Activated CD4-positive, alpha-beta memory T cell treated with anti-CD3 and anti-CD28 coated beads, Interleukin-2, amount 10 ng/mL, durations not matched to agents 7 days and 5 days (primary cell): ENCODE data around the gene LOXL1. TPM values are rescaled to one million over a fixed set of nuclear protein-coding genes. Genes with fewer than 3 reads are reported as not detected.

Experiments used
- CTCF ChIA-PET: fragments of 350-600 bp; sonication (Branson Sonifier 250); formaldehyde crosslinking; loops from one replicate; lab custom pipeline; 2021; ENCODE audit warnings: antibody characterized with exemption, inconsistent platforms; lab: Charles Lee
- POLR2A ChIA-PET: fragments of 350-600 bp; sonication (Branson Sonifier 250); formaldehyde crosslinking; loops from one replicate; lab custom pipeline; 2021; ENCODE audit warnings: antibody characterized with exemption; lab: Charles Lee
- DNase-seq: peaks from one replicate; pipeline ENCODE4 v3.0.0-alpha.2; 2020
- H3K27ac Mint-ChIP-seq: one replicate; pipeline ENCODE4 v1.8.0; 2021; ENCODE audit warnings: mild to moderate bottlenecking, mixed read lengths
- H3K27me3 Mint-ChIP-seq: one replicate; pipeline ENCODE4 v1.8.0; 2021; ENCODE audit warnings: mixed read lengths
- H3K36me3 Mint-ChIP-seq: one replicate; pipeline ENCODE4 v1.8.0; 2021; ENCODE audit warnings: low read depth, mixed read lengths
- H3K4me1 Mint-ChIP-seq: one replicate; pipeline ENCODE4 v1.8.0; 2021; ENCODE audit warnings: mixed read lengths
- H3K4me3 Mint-ChIP-seq: one replicate; pipeline ENCODE4 v1.8.0; 2021; ENCODE audit warnings: mild to moderate bottlenecking, mixed read lengths
- H3K9me3 Mint-ChIP-seq: one replicate; pipeline ENCODE4 v1.8.0; 2021; ENCODE audit warnings: mixed read lengths
- total RNA-seq, 2 experiments: library from RNA; stranded (reverse); gene quantifications; one replicate each; pipeline ENCODE4 v1.2.3, GENCODE V29; 2021

LOXL1 gene
- total RNA-seq, 2 experiments from 2014 or later, result 9.1 to 10.9 TPM

- ChIA-PET CTCF (interaction anchor here (1.0 kb wide), 1 partner anchor 14 kb away, joined by 3 read pairs; no protein-coding TSS in a partner anchor), POLR2A (no interaction called here)
- no peaks in the 10 kb centered on the region for H3K36me3 Mint-ChIP-seq
- H3K27ac Mint-ChIP-seq, result no peak overlapping the region
- H3K4me3 Mint-ChIP-seq, result no peak overlapping the region
- H3K4me1 Mint-ChIP-seq, result peaks cover 23% of the 10 kb centered on the region
- H3K27me3 Mint-ChIP-seq, result no peaks in the 10 kb centered on the region
- no peak for DNase-seq
- H3K9me3 Mint-ChIP-seq, result no peaks in the 10 kb centered on the region
Measured at GRCh38 chr15:73946795-73947370, 20.6 kb downstream of the LOXL1 start.

GRCh38 chr15:73947651-73948050 lies 21.4 kb downstream of the LOXL1 start:
- no peaks in the 10 kb centered on the region for H3K36me3 Mint-ChIP-seq
- no peak overlapping the region for H3K4me3 Mint-ChIP-seq
- H3K27ac Mint-ChIP-seq, result no peak overlapping the region
- H3K27me3 Mint-ChIP-seq, result no peaks in the 10 kb centered on the region
- CTCF ChIA-PET, result no interaction called here
- peaks cover 20% of the 10 kb centered on the region for H3K4me1 Mint-ChIP-seq
- DNase-seq, result no peak
- H3K9me3 Mint-ChIP-seq, result no peaks in the 10 kb centered on the region
- POLR2A ChIA-PET, result no interaction called here

- Mint-ChIP-seq H3K27ac (no peak overlapping the region), H3K27me3 (no peaks in the 10 kb centered on the region), H3K36me3 (no peaks in the 10 kb centered on the region), H3K4me1 (peaks cover 17% of the 10 kb centered on the region), H3K4me3 (no peak overlapping the region), H3K9me3 (no peaks in the 10 kb centered on the region)
- CTCF ChIA-PET, result interaction anchor here (1.2 to 2.7 kb wide), 4 partner anchors 11 to 25 kb away, joined by 7 to 21 read pairs (median 8); no protein-coding TSS in a partner anchor
- POLR2A ChIA-PET, result interaction anchor here (0.8 to 2.0 kb wide), 3 partner anchors 11 to 20 kb away, joined by 3 to 5 read pairs (median 4); no protein-coding TSS in a partner anchor
- DNase-seq, result no peak
Measured at GRCh38 chr15:73948396-73948795, 22.1 kb downstream of the LOXL1 start.

DNA sequence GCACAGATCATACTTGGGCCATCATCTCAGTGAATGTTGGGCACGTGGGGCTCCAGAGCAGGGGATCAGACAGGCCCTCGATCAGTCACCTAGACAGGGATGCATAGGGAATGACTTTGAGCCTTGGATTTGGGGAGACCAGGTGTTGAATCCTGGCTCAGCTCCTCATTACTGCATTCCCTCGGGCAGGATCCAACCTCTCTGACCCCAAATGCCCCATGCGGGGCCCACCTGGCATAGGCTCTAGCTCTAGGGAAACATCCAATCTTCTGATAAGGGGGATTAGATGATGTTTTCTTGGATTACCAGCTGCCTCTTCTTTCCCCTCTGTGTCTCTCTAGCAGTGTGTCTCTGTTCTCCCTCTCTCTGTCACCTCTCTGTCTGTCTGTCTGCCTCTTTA lies 22.7 kb downstream of the LOXL1 start:
- no peak for DNase-seq
- Mint-ChIP-seq H3K9me3 (no peaks in the 10 kb centered on the region), H3K27ac (no peak overlapping the region), H3K4me1 (peaks cover 17% of the 10 kb centered on the region), H3K27me3 (no peaks in the 10 kb centered on the region), H3K36me3 (no peaks in the 10 kb centered on the region), H3K4me3 (no peak overlapping the region)
- POLR2A ChIA-PET, result interaction anchor here (0.8 to 2.0 kb wide), 3 partner anchors 11 to 21 kb away, joined by 3 to 5 read pairs (median 4); no protein-coding TSS in a partner anchor
- CTCF ChIA-PET, result interaction anchor here (1.2 to 2.7 kb wide), 5 partner anchors 11 to 24 kb away, joined by 7 to 21 read pairs (median 8); no protein-coding TSS in a partner anchor

- no peaks in the 10 kb centered on the region for H3K9me3 Mint-ChIP-seq
- H3K27ac Mint-ChIP-seq, result no peak overlapping the region
- DNase-seq, result no peak
- ChIA-PET POLR2A (interaction anchor here (1.2 to 2.0 kb wide), 3 partner anchors 10 to 21 kb away, joined by 4 to 5 read pairs (median 4); no protein-coding TSS in a partner anchor), CTCF (interaction anchor here (0.9 to 3.1 kb wide), 9 partner anchors 10 to 75 kb away, joined by 3 to 21 read pairs (median 7); no protein-coding TSS in a partner anchor)
- H3K27me3 Mint-ChIP-seq, result no peaks in the 10 kb centered on the region
- no peaks in the 10 kb centered on the region for H3K36me3 Mint-ChIP-seq
- H3K4me1 Mint-ChIP-seq, result peaks cover 17% of the 10 kb centered on the region
- H3K4me3 Mint-ChIP-seq, result no peak overlapping the region
Measured at GRCh38 chr15:73949496-73949895, 23.2 kb downstream of the LOXL1 start.

- no peak for DNase-seq
- ChIA-PET CTCF (interaction anchor here (0.6 to 3.1 kb wide), 23 partner anchors 8 to 99 kb away, joined by 3 to 62 read pairs (median 7); partner anchors contain the start of genes LOXL1 and TBC1D21), POLR2A (interaction anchor here (0.8 to 1.2 kb wide), 3 partner anchors 9 to 15 kb away, joined by 4 to 5 read pairs (median 4); no protein-coding TSS in a partner anchor)
- H3K4me1 Mint-ChIP-seq, result peaks cover 17% of the 10 kb centered on the region
- H3K27me3 Mint-ChIP-seq, result no peaks in the 10 kb centered on the region
- no peak overlapping the region for H3K4me3 Mint-ChIP-seq
- H3K27ac Mint-ChIP-seq, result no peak overlapping the region
- H3K36me3 Mint-ChIP-seq, result no peaks in the 10 kb centered on the region
- H3K9me3 Mint-ChIP-seq, result no peaks in the 10 kb centered on the region
Measured at GRCh38 chr15:73950479-73950830, 24.2 kb downstream of the LOXL1 start.

- Mint-ChIP-seq H3K27me3 (no peaks in the 10 kb centered on the region), H3K4me3 (no peak overlapping the region), H3K9me3 (no peaks in the 10 kb centered on the region), H3K27ac (no peak overlapping the region), H3K4me1 (peaks cover 16% of the 10 kb centered on the region), H3K36me3 (no peaks in the 10 kb centered on the region)
- DNase-seq, result peak; percentile 79
- CTCF ChIA-PET, result interaction anchor here (0.6 to 3.1 kb wide), 23 partner anchors 8 to 357 kb away, joined by 3 to 62 read pairs (median 4); partner anchors contain the start of genes LOXL1 and TBC1D21
- POLR2A ChIA-PET, result interaction anchor here (0.8 to 1.0 kb wide), 2 partner anchors 13 to 15 kb away, joined by 4 to 5 read pairs; no protein-coding TSS in a partner anchor
Measured at GRCh38 chr15:73950831-73951561, 24.7 kb downstream of the LOXL1 start.

GRCh38 chr15:73951601-73952000 lies 25.3 kb downstream of the LOXL1 start:
- CTCF ChIA-PET, result interaction anchor here (0.7 to 3.1 kb wide), 21 partner anchors 9 to 98 kb away, joined by 3 to 62 read pairs (median 4); partner anchors contain the start of genes LOXL1 and TBC1D21
- Mint-ChIP-seq H3K27me3 (no peaks in the 10 kb centered on the region), H3K36me3 (no peaks in the 10 kb centered on the region), H3K4me3 (no peak overlapping the region), H3K4me1 (peaks cover 16% of the 10 kb centered on the region), H3K27ac (no peak overlapping the region), H3K9me3 (no peaks in the 10 kb centered on the region)
- DNase-seq, result no peak
- POLR2A ChIA-PET, result interaction anchor here (0.8 to 1.0 kb wide), 2 partner anchors 13 to 14 kb away, joined by 4 to 5 read pairs; no protein-coding TSS in a partner anchor

DNA sequence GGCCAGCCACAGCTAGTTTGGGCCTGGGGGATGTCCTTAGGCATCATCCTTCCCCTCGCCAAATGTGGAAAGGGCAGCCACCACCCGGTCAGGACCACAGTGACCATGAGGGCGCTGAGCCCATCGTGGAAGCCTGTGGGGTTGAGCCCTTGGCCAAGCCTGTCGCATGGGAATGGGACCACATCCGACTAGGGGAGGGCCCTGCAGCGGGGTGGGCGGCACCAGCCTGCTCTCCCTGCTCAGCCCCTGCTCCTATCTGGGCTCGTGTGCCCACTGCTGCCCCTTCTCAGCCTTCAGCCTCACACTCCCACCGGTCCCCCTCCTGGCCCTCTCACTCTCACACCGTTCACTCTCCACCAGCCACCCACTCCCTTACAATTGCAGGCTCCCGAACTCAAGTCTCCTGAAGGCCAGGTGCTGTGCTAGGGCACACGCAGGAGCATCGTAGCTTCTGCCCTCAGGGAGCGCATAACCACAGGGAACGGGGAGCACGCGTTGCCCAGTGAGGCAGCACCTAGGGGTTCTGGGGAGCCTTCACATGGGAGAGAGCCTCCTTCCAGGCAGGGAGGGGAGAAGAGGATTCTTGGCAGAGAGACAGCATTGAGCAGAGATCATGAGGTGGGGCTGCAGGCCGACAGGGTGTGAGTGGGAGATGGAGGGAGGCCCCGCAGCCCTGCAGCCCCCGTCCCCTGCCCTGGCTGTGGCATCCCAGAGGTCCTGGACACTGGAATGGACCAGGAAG lies 26.1 kb downstream of the LOXL1 start:
- Mint-ChIP-seq H3K9me3 (no peaks in the 10 kb centered on the region), H3K27me3 (no peaks in the 10 kb centered on the region), H3K36me3 (no peaks in the 10 kb centered on the region), H3K27ac (no peak overlapping the region), H3K4me1 (peaks cover 23% of the 10 kb centered on the region), H3K4me3 (no peak overlapping the region)
- no peak for DNase-seq
- ChIA-PET POLR2A (no interaction called here), CTCF (interaction anchor here (1.2 to 3.1 kb wide), 9 partner anchors 8 to 97 kb away, joined by 3 to 62 read pairs (median 12); no protein-coding TSS in a partner anchor)

GRCh38 chr15:73952913-73953750 lies 26.9 kb downstream of the LOXL1 start:
- Mint-ChIP-seq H3K4me1 (peaks cover 31% of the 10 kb centered on the region), H3K27ac (no peak overlapping the region), H3K4me3 (no peak overlapping the region), H3K36me3 (no peaks in the 10 kb centered on the region), H3K27me3 (no peaks in the 10 kb centered on the region), H3K9me3 (no peaks in the 10 kb centered on the region)
- DNase-seq, result no peak
- ChIA-PET CTCF (interaction anchor here (0.5 to 2.3 kb wide), 5 partner anchors 8 to 1725 kb away, joined by 3 to 12 read pairs (median 3); no protein-coding TSS in a partner anchor), POLR2A (no interaction called here)

DNA sequence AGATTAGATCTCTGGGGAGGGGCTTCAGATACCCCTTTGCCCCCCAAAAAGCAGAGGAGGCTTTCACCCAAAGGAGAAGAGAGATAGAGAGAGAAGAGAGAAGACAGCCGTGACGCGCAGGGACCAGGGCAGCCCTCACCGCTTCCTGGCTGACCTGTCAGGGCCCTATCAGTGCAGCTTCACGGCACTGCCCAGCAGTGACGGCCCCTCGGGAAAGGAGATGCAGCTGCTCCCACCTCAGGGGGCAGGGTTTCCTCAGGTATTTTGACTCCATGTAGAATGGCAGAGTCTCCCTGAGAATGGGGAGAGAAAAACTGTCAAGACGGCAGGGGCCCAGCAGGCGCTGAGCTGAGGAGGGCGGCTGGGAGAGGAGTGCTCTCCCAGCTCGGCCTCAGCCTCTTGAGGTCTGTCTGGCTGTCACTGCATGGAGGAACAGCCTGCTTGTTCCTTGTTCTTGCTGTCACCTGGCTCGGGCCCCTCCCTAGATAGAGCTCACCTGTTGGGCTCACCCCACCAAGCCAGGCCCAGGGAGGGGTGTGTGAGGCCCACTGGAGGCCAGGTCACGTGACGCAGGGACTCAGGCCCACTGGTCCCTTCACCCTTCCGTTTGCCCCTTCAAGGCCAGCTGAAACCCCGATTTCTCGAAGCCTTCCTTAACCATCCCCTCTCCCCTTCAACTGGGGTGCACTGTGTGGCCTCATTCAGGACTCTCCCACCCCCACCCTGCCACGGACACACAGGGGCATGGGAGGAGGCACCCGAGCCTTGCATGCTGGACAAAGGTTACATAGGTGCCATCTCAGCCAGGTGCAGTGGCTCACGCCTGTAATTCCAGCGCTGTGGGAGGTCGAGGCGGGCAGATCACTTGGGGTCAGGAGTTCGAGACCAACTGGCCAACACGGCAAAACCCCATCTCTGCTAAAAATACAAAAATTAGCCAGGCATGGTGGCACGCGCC lies 28.2 kb downstream of the LOXL1 start:
- Mint-ChIP-seq H3K4me3 (no peak overlapping the region), H3K4me1 (peaks cover 44% of the 10 kb centered on the region), H3K27me3 (no peaks in the 10 kb centered on the region), H3K9me3 (no peaks in the 10 kb centered on the region), H3K27ac (no peak overlapping the region), H3K36me3 (no peaks in the 10 kb centered on the region)
- POLR2A ChIA-PET, result no interaction called here
- CTCF ChIA-PET, result interaction anchor here (1.0 to 1.3 kb wide), 2 partner anchors 11 to 57 kb away, joined by 3 to 4 read pairs; no protein-coding TSS in a partner anchor
- no peak for DNase-seq
